ENCODE measurements around the gene ATF5.

Gene ATF5

DNA sequence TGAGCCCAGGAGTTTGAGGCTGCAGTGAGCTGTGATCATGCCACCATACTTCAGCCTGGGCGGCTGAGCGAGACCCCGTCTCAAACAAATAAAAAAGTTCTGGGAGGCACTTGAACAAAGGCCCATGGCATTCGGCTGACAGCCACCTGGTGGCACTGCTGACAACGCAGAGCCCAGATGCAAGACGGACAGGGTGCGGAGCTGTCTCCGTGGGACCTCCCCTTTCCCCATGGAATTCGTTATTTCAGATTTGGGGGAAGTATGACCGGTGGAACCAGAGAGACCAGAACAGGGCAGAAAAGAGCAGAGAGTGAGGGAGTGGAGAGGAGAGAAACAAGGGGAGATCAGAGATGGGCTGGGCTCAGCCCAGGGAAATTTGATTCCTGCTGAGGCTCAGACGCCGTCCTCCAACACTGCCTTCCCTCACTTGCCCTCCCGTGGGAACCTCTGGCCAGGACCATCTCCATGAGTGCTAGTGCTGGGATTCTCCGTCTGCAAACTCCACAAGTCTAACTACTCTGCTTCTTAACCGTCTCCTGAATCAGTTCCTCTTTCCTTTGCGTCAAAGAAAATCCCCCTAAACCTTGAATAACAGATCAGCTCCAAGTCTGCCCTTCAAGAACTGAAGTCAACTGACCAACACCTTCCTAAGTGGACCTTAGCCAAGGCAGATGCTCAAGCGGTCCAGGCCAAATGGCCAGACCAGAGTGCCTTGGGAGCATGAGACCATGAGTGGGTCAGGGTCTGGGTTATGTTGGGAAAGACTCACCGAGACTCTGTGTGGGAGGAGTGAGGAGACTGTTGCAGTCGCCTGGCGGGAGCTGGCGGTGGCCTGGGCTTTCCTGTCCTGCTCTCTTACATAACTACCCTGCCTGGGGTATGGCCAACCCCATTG, 11.9 kb upstream of the ATF5 start:
- DNase-seq (ENCODE audit: low read depth) = no peak
- H3K4me3 ChIP-seq (ENCODE audit: low read depth, low read length) = no peak overlapping the region
- peak; percentile 34 for TF ChIP-seq CTCF (conservative IDR thresholded peaks at IDR 0.05; ENCODE audit: low read depth, low read length)

GRCh38 chr19:49918089-49918488, 10.9 kb upstream of the ATF5 start:
- no peak for TF ChIP-seq CTCF (conservative IDR thresholded peaks at IDR 0.05; ENCODE audit: low read depth, low read length)

DNA sequence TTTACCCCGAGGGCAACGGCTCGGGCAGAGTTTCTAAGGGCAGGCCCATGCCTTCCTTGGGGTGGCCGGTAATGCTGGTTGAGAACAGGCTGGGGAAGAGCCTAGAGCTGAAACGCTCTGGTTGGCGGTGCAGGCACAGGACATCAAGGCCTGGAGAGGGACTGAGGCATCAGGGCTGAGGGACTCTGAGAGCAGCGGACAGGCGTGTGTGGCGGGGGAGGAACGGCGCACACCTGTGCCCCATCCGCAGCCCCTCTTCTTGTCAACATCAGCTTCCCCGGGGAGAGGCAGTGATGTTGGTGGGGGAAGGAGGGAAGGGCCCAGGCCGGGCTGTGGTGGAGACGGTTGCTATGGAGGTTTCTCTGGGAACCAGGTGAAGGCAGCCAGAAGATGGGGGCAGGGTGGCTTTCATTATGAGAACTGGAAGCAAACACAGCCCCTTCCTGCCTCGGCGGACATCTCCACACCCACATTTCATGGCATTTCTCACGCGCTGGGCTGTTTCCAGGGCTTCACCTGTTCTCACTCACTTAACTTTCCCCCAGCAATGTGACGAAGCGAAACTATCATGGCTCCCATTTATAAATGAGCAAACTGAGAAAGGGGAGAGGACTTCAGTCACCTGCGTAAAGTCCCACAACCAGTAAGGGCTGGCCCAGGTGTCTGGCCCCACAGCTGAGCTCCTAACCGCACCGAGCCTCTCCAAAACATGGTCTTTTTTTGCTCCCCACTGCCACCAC, 8.2 kb upstream of the ATF5 start:
- DNase-seq (ENCODE audit: low read depth) = no peak
- no peak overlapping the region for H3K4me3 ChIP-seq (ENCODE audit: low read depth, low read length)
- no peak for TF ChIP-seq CTCF (conservative IDR thresholded peaks at IDR 0.05; ENCODE audit: low read depth, low read length)

More at GRCh38 chr19:49918089-49918488, 10.9 kb upstream of the ATF5 start:
- DNase-seq (ENCODE audit: low read depth) = no peak
- H3K4me3 ChIP-seq (ENCODE audit: low read depth, low read length) = no peak overlapping the region

GRCh38 chr19:49921871-49922795, 6.9 kb upstream of the ATF5 start:
- DNase-seq (ENCODE audit: low read depth) = peak; percentile 81
- TF ChIP-seq CTCF (conservative IDR thresholded peaks at IDR 0.05; ENCODE audit: low read depth, low read length) = no peak
- H3K4me3 ChIP-seq (ENCODE audit: low read depth, low read length) = no peak overlapping the region

DNA sequence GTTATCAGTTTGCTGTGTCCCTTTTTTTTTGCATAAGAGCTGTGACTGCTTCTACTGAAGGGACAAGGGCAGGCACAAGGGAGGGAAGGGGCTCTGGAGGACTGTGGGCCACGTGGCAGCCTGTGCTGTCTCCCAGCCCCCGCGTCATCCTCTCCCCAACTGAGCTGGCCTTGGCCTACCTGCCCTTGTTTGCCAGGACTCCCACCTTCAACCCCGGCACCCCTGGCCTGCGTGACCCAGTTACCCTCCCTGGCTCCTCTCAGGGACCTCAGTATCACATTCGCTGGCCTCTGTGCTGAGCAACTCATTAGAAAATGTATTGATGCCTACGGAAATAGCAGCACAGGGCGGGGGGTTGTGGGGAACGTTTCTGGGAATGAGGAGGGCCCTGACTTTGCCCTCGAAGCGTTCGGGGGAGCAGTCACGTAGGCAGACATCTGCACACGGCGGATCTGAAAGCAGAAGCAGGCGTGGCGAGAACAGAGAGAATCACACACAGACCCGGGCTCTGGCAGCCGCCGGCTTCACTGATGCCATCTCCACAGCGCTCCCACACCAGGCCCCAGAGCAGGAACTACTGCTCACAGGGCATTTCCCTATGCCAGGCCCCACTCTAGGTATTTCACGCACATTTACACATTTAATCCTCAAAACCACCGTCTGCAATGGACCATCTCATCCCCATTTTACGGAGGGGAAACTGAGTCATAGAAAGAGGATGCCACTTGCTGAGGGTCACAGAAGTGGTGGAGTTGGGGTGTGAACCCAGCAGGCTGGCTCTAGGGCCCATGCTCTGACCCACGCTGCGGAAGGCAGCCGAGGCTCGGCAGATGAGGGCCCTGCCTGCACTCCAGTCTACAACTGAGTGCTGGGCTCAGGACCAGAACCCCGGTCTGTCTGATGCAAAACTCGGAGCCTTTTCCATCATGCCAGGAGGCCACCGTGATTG, 5.7 kb upstream of the ATF5 start:
- TF ChIP-seq CTCF (conservative IDR thresholded peaks at IDR 0.05; ENCODE audit: low read depth, low read length) = no peak
- DNase-seq (ENCODE audit: low read depth) = no peak
- no peak overlapping the region for H3K4me3 ChIP-seq (ENCODE audit: low read depth, low read length)
